AG04449 (cell line): ENCODE results near the gene RNU6-1.

Experiments used
- CTCF ChIA-PET: fragments of 350-600 bp; formaldehyde crosslinking; extraction: SDS; loops from one replicate; lab custom pipeline; 2021; ENCODE audit warnings: antibody characterized with exemption; lab: Yijun Ruan, JAX
- POLR2A ChIA-PET: fragments of 400-600, 350-600 bp; formaldehyde crosslinking; extraction: SDS; loops from one replicate; lab custom pipeline; 2020; ENCODE audit warnings: antibody characterized with exemption, inconsistent platforms; lab: Yijun Ruan, JAX
- DNase-seq: peaks from one replicate; pipeline ENCODE4 v3.0.0-alpha.2; 2010; ENCODE audit warnings: low read depth, low spot score
- H3K4me3 ChIP-seq: 2 replicates; pipeline ENCODE4 v1.5.1; 2011; ENCODE audit warnings: low read depth, mild to moderate bottlenecking, control low read depth, low read length
- CTCF ChIP-seq: IDR thresholded peaks from one replicate; pipeline ENCODE4 v1.5.1; 2011; ENCODE audit warnings: mild to moderate bottlenecking, moderate library complexity, low read length, control low read depth, inconsistent platforms; ENCODE audit not compliant: insufficient read depth; ENCODE audit errors: missing control alignments

The RNU6-1 gene

GRCh38 chr15:67808821-67809220 is 31.0 kb downstream of the RNU6-1 start:
- DNase-seq: no peak
- CTCF ChIA-PET: interaction anchor here (1.3 kb wide), 1 partner anchor 352 kb away, joined by 5 read pairs; no protein-coding TSS in a partner anchor
- TF ChIP-seq CTCF: no peak
- H3K4me3 ChIP-seq: no peak overlapping the region
- POLR2A ChIA-PET: no interaction called here

GRCh38 chr15:67807836-67808235 is 32.0 kb downstream of the RNU6-1 start:
- TF ChIP-seq CTCF: no peak
- CTCF ChIA-PET: interaction anchor here (1.3 kb wide), 1 partner anchor 351 kb away, joined by 5 read pairs; no protein-coding TSS in a partner anchor
- POLR2A ChIA-PET: no interaction called here

GRCh38 chr15:67807141-67807540 is 32.7 kb downstream of the RNU6-1 start:
- CTCF ChIA-PET: interaction anchor here (1.0 to 1.3 kb wide), 2 partner anchors 8 to 350 kb away, joined by 3 to 5 read pairs; no protein-coding TSS in a partner anchor
- DNase-seq: no peak
- POLR2A ChIA-PET: no interaction called here
- no peak for TF ChIP-seq CTCF
- H3K4me3 ChIP-seq: no peak overlapping the region

More at GRCh38 chr15:67807836-67808235, 32.0 kb downstream of the RNU6-1 start:
- no peak overlapping the region for H3K4me3 ChIP-seq
- no peak for DNase-seq

GRCh38 chr15:67806536-67806935 is 33.3 kb downstream of the RNU6-1 start:
- CTCF ChIA-PET: interaction anchor here (1.0 kb wide), 1 partner anchor 8 kb away, joined by 3 read pairs; no protein-coding TSS in a partner anchor
- TF ChIP-seq CTCF: no peak
- POLR2A ChIA-PET: no interaction called here

GRCh38 chr15:67805666-67806516 is 34.0 kb downstream of the RNU6-1 start:
- DNase-seq: no peak
- ChIA-PET POLR2A (no interaction called here), CTCF (interaction anchor here (1.0 kb wide), 1 partner anchor 9 kb away, joined by 3 read pairs; no protein-coding TSS in a partner anchor)
- H3K4me3 ChIP-seq: no peak overlapping the region
- no peak for TF ChIP-seq CTCF

More at GRCh38 chr15:67806536-67806935, 33.3 kb downstream of the RNU6-1 start:
- no peak overlapping the region for H3K4me3 ChIP-seq
- no peak for DNase-seq

GRCh38 chr15:67805008-67805665 is 34.7 kb downstream of the RNU6-1 start:
- POLR2A ChIA-PET: no interaction called here
- TF ChIP-seq CTCF: no peak
- H3K4me3 ChIP-seq: no peak overlapping the region
- CTCF ChIA-PET: no interaction called here
- no peak for DNase-seq
